ENCODE results near the gene DNAJC5G.
"Not testable (repeated sequence)": the region's sequence is repeated elsewhere in the genome, so short reads cannot be mapped to it uniquely, and the experiment has no call there.

The DNAJC5G gene

DNA sequence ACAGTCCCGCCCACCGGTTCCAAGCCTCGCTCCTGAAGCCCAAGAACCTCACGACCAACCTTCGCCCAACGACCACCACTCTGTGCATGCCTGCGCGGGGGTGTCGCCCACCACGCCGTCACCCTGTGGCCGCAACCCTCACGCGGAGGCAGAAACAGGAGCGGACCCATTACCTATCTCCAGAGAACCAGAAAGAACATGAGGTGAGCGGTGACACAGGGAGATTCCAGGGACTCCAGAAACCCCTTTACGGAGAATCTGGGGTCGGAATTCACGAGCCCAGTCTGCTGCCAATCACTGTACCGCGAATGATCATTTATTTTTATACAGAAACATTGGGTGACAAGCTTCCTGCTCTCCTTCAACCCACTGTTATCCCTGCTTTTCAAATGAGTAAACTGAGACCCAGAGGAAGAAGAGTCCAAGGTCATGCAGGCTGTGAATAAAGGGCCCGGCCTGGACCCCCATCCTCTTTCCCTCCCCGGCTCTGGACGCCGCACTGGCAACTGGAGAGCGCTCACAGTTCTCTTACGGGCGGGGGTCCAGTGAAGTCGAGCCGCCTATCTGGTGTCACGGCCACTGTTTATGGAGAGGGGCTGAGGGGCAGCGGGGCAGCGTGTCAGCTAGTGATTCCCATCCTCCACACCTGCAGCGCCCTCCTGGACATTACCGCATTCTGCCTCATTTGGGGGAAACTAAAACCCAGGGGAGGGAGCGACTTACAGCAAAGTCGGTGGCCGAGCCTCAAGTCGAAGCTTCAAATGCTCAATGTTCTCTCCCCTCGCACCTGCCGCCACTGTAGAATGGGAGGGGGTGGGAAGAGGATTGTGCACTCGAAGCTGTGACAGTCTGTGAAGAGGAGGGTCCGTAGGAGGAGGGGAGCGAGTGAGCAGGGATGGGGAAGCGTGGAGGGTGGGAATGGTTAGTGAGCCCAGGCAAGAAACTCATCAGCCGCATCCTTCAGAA, 11.7 kb upstream of the DNAJC5G start:
- Histone ChIP-seq H3K9me3 (ENCODE audit: control insufficient read depth, insufficient read depth, low read length) (no peaks in the 10 kb centered on the region), H3K4me1 (ENCODE audit: insufficient read depth, low read length) (peaks cover 4% of the 10 kb centered on the region), H3K9ac (ENCODE audit: low read depth, low read length) (peak overlapping the region; percentile 61; the same call in 1 of the 2 replicates), H3K36me3 (ENCODE audit: insufficient read depth, low read length) (no peaks in the 10 kb centered on the region)

DNA sequence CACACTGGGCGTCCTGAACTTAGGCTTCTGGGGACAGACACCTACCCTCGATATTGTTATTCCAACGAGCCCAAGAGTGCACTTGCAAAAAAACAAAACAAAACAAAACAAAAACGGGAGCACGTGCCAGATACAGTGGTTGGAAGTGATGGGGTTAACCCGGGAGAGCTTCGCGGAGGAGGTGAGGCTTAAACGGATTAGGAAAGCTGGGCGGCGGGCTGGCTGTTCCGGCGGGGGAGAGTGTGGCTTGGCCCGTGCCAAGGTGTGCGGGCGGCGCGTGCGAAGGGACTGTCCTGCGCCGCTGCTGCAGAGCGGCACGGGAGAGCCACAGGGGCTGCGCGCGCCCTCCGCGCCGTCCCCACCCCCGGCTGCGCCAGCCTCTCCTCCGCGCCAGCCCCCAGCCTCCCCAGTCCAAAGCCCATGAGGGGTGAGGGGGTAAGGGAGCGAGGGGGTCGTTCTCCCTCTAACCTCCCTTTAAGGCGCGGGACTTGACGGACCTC, 10.9 kb upstream of the DNAJC5G start:
- H3K4me1 ChIP-seq (ENCODE audit: insufficient read depth, low read length), result peaks cover 4% of the 10 kb centered on the region
- no peaks in the 10 kb centered on the region for H3K9me3 ChIP-seq (ENCODE audit: control insufficient read depth, insufficient read depth, low read length)
- no peaks in the 10 kb centered on the region for H3K36me3 ChIP-seq (ENCODE audit: insufficient read depth, low read length)
- peak overlapping the region; percentile 61; the same call in 1 of the 2 replicates for H3K9ac ChIP-seq (ENCODE audit: low read depth, low read length)

DNA sequence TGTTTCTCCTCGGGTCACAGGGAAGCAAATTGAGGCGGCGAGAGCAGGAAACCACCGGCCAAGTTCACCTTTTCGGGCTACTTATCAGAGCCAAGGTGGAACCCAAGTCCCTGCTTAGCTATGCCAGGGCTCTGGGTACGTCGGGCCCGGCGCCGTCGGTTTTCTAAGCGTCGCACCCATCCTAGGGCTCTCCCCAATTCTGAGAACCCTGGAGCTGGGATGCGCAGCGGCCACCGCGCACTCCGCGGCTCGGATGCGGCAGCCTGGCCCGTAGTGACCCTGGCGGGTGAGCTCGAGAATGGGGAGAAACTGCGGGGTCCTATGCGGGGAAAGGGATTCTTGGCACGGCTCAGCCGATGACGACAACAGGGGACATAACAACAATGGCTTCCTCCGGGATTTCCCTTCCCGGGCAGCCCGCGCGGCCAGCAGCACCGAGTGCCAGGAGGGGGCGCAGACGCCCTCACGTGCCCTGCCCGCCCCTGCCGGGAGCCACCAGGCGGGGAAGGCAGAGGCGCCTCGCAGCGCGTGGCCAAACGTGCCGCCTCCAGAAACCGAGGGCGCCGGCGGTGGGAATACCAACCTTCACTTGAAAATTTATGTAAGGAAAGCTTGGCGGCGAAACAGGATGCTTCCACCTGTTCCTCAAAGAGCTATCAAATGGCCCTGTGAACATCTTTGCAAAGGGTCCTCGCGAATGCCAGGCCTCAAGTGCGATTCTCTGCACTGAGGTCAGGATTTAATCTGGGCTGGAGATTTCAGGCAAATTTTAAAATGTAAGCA, 10.3 kb upstream of the DNAJC5G start:
- Histone ChIP-seq H3K9me3 (ENCODE audit: control insufficient read depth, insufficient read depth, low read length) (no peaks in the 10 kb centered on the region), H3K9ac (ENCODE audit: low read depth, low read length) (peak overlapping the region; percentile 61), H3K36me3 (ENCODE audit: insufficient read depth, low read length) (no peaks in the 10 kb centered on the region), H3K4me1 (ENCODE audit: insufficient read depth, low read length) (peaks cover 4% of the 10 kb centered on the region)

DNA sequence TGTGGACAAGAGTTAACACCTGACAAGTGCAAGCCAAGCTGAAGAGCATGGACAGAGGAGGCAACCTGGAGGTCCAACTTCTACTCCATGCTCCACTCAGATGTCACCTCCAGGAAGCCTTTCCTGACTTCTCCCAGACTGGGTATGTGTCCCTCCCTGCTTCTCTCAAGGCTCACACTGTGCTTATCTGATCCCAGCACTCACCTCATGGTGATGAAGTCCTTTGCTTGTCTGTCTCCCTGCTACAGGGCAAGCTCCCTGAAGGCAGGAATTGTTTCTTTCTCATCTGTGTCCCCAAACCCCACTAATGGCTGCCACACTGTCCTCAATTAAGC, 9.7 kb upstream of the DNAJC5G start:
- H3K9me3 ChIP-seq (ENCODE audit: control insufficient read depth, insufficient read depth, low read length), result 0 out of 2 replicates have a peak, but pooled peaks cover 1% of the 10 kb centered on the region
- H3K9ac ChIP-seq (ENCODE audit: low read depth, low read length), result no peak overlapping the region
- H3K4me1 ChIP-seq (ENCODE audit: insufficient read depth, low read length), result peaks cover 4% of the 10 kb centered on the region
- H3K36me3 ChIP-seq (ENCODE audit: insufficient read depth, low read length), result no peaks in the 10 kb centered on the region

DNA sequence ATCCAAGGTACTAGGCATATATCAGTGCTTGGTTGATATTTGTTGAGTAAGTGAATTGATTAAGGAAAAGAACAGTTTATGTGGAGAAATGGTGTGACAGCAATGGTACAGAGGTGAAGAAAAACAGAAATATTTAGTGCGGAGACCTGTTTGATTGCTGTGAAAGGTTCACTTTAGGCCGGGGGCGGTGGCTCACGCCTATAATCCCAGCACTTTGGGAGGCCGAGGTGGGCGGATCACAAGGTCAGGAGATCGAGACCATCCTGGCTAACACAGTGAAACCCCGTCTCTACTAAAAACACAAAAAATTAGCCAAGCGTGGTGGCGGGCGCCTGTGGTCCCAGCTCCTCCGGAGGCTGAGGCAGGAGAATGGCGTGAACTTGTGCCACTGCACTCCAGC, 6.9 kb upstream of the DNAJC5G start:
- H3K36me3 ChIP-seq (ENCODE audit: insufficient read depth, low read length); H3K4me1 ChIP-seq (ENCODE audit: insufficient read depth, low read length); H3K9ac ChIP-seq (ENCODE audit: low read depth, low read length); H3K9me3 ChIP-seq (ENCODE audit: control insufficient read depth, insufficient read depth, low read length): not testable (repeated sequence)

DNA sequence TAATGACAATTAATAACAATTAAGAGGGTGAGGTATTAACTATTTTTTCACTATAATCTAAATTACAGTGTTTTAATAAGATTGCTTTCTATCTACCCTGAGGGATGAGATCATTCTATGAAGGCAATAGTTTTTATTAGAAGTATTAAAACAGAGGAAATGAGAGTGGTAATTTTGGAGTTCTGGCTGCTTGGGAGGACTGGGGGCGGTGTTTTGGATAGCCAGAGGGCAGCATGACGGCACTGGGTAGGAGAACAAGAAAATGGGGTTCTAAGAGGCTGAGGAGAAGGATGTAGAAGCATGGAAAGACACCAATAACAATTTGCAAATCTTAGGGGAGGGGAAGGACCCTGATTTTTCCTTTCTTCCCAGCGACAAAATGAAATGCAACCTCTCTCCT, 5.1 kb upstream of the DNAJC5G start:
- Histone ChIP-seq H3K36me3 (ENCODE audit: insufficient read depth, low read length) (no peaks in the 10 kb centered on the region), H3K9me3 (ENCODE audit: control insufficient read depth, insufficient read depth, low read length) (0 out of 2 replicates have a peak, but pooled peaks cover 2% of the 10 kb centered on the region)

DNA sequence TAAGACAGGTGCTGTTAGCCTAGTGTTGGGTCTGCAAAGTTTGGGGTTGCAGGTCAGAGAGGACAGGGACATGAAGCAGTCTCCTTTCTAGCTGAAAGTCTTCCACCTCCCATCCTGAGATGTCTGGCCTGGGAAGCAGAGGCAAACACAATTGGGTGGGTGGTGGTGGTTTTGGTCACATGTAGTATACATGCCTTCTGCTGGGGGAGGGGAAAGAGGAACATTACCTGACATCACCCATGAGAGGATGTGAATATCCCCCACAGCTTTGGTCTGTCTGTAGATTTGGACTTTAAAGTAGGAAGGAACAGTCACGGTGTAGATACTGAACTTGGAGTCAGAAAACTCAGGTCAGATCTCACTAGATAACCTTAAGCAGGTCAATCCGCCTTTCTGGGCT, 4.6 kb upstream of the DNAJC5G start:
- H3K9me3 ChIP-seq (ENCODE audit: control insufficient read depth, insufficient read depth, low read length), result 0 out of 2 replicates have a peak, but pooled peaks cover 2% of the 10 kb centered on the region
- no peaks in the 10 kb centered on the region for H3K36me3 ChIP-seq (ENCODE audit: insufficient read depth, low read length)

More for the DNA sequence above, 5.1 kb upstream of the DNAJC5G start:
- H3K4me1 ChIP-seq (ENCODE audit: insufficient read depth, low read length), result no peaks in the 10 kb centered on the region
- no peak overlapping the region for H3K9ac ChIP-seq (ENCODE audit: low read depth, low read length)

DNA sequence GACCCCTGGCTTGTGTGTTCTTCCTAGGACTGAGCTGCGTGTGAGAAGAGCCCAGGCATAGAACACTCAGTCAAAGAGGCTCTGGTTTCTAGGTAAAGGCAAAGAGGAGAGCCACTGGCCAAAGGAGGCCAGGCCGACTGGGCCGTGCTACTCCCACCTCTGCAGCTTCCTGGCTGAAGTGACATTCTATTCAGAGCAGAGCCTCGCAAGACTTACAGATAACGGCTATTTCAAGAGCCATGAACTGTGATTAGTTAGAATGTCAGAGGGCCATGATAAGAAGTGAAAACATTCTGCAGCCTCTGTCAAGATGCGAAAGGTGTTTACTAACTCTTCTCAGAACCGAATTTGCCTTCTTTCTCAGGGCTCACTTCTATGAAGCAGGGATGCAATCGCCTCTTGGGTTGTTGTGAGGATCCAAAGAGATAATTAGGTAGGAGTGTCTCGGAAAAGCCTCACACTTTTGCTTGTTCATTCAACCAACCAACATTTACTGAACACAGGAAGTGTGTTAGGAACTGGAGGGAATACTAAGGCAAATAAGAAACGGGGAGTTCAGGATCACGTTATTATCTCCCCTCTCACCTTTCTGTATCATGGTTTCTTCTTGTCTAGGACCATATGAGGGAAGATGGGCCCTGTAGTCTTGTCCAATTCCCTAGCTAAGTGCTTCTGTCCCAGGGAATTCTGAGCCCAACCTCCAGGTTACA, 3.4 kb upstream of the DNAJC5G start:
- Histone ChIP-seq H3K9me3 (ENCODE audit: control insufficient read depth, insufficient read depth, low read length) (0 out of 2 replicates have a peak, but pooled peaks cover 2% of the 10 kb centered on the region), H3K36me3 (ENCODE audit: insufficient read depth, low read length) (no peaks in the 10 kb centered on the region), H3K4me1 (ENCODE audit: insufficient read depth, low read length) (no peaks in the 10 kb centered on the region), H3K9ac (ENCODE audit: low read depth, low read length) (no peak overlapping the region)

More for the DNA sequence above, 4.6 kb upstream of the DNAJC5G start:
- H3K4me1 ChIP-seq (ENCODE audit: insufficient read depth, low read length), result no peaks in the 10 kb centered on the region
- no peak overlapping the region for H3K9ac ChIP-seq (ENCODE audit: low read depth, low read length)

DNA sequence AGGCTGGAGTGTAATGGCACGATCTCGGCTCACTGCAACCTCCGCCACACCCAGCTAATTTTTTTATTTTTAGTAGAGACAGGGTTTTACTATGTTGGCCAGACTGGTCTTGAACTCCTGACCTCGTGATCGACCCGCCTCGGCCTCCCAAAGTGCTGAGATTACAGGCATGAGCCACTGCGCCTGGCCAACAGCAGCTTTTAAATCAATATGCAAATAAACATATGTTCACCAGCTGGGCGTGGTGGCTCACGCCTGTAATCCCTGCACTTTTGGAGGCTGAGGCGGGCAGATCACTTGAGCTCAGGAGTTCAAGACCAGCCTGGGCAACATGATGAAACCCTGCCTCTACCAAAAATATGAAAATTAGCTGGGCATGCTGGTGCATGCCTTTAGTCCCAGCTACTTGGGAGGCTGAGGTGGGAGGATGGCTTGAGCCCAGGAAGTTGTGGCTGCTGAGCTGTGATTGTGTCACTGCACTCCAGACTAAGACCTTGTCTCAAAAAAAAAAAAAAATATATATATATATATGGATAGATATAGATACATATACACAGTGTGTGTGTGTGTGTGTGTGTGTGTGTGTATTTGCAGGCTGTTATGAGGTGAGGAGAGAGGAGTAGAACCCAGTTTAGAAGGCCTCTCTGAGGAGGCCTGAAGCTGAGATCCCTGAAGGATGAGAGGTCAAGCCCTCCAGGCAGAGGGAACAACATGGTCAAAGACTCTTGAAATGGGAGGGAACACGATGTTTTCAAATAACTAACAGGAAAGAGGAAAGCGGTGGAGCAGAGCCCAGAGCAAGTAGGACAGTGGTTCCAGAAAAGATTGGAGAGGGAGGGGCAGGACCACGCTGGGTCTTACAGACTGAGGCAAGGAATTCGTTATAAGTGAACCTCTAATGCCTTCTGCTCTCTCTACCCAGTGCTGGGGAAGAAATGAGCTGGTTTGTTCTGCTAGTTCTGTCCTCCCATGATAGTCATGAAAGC, 2.4 kb upstream of the DNAJC5G start:
- H3K9me3 ChIP-seq (ENCODE audit: control insufficient read depth, insufficient read depth, low read length); H3K9ac ChIP-seq (ENCODE audit: low read depth, low read length); H3K4me1 ChIP-seq (ENCODE audit: insufficient read depth, low read length): not testable (repeated sequence)

DNA sequence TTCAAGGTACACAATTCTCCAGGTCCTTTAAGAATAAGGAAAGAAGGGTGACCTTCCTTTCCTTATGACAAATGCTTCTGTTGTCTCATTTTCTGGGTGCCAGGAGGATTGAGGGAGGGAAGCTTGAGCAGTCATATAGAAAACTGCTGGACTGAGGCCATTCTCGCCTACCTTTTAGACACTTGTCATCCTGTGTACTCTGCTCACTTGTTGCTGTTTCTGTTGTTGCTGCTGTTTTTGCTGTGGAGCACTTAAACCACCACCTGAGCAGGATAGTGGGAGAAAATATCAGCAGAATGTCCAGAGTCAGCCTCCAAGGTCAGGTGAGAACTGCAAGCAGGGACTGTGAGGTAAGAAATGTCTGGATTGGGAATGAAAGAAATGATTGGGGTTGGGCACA, 2.8 kb downstream of the DNAJC5G start:
- H3K9me3 ChIP-seq (ENCODE audit: control insufficient read depth, insufficient read depth, low read length), result no peaks in the 10 kb centered on the region
- no peak overlapping the region for H3K9ac ChIP-seq (ENCODE audit: low read depth, low read length)
- peaks cover 15% of the 10 kb centered on the region for H3K4me1 ChIP-seq (ENCODE audit: insufficient read depth, low read length)
- no peaks in the 10 kb centered on the region for H3K36me3 ChIP-seq (ENCODE audit: insufficient read depth, low read length)

More for the DNA sequence above, 2.4 kb upstream of the DNAJC5G start:
- H3K36me3 ChIP-seq (ENCODE audit: insufficient read depth, low read length), result not testable (repeated sequence)

DNA sequence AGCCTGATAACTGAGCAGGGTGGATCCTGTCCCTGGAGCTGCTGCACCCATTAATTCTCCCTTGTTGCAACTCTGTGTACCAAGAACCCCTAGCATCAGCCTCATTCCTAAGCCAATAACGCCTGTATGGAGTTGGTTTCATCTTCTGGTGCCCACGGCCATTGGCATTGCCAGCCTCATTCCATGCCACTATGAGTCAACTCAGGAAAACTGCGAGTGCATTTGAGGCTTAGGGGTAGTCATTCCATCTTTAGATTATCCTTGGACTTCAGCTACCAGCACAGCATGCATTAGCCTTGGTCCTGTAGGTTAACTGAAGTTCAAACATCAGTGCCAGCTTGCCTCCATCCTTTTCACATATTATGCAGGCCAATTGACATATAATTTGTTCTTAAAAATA, 5.6 kb downstream of the DNAJC5G start:
- no peak overlapping the region for H3K9ac ChIP-seq (ENCODE audit: low read depth, low read length)
- H3K36me3 ChIP-seq (ENCODE audit: insufficient read depth, low read length), result no peaks in the 10 kb centered on the region

DNA sequence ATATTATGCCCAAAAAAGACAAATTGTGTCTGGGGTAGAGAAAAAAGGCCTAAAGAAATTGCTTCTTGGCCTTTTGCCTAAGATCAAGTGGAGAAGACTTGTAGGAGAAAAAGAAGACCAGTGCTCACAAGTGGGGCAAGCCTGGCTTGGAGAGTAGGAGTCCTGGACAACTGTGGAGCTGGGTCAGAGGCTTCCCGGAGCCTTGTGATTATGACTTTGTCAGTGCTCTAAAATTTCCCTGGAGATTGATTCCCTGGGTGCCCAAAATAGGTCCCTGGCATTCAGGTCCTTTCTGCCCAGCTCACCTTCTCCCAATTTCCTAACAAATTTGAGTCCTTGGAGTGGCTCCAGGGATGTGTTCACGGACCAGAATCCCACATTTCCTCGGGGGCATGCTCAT, 6.2 kb downstream of the DNAJC5G start:
- Histone ChIP-seq H3K36me3 (ENCODE audit: insufficient read depth, low read length) (no peaks in the 10 kb centered on the region), H3K4me1 (ENCODE audit: insufficient read depth, low read length) (peaks cover 19% of the 10 kb centered on the region), H3K9me3 (ENCODE audit: control insufficient read depth, insufficient read depth, low read length) (no peaks in the 10 kb centered on the region), H3K9ac (ENCODE audit: low read depth, low read length) (no peak overlapping the region)

More for the DNA sequence above, 5.6 kb downstream of the DNAJC5G start:
- Histone ChIP-seq H3K9me3 (ENCODE audit: control insufficient read depth, insufficient read depth, low read length) (no peaks in the 10 kb centered on the region), H3K4me1 (ENCODE audit: insufficient read depth, low read length) (peaks cover 19% of the 10 kb centered on the region)

DNA sequence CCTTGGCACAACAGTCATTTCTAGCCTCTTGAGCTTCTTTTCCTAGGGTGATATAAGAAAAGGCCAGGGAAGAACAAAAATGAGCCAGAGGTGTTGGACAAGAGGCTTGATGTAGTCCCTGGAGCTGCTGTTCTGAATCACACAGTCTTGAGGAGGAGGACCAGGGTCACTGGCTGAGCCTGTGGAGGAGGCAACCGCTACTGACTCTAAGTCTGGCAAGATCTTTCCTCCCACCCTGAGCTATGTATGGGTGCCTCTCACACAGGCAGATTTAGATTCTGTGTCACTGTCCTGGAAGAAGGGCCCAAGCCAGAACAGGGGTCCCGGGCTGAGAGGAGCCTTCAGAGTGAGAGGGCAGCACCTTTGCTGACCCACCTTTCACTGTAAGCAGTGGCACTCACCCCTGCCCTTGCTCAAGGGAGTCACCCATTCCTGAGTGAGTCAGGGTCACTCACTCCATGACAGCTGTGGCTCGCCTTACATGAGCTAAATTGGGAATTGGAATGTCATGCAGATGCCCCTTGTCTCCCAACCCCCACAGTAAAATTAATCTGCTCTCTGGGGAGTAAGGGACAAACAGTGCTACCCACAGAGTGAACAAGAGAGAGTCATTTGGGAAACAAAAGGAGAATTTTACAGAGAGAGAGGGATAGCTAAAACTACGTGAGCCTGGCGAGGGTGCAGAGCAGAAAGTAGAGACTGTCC, 6.8 kb downstream of the DNAJC5G start, which contains the start of gene TRIM54:
Gene TRIM54, plus strand, starts transcription at position 575 of the 705 bp plus-strand sequence. CDS start 303 bp downstream, outside the sequence.
- Histone ChIP-seq H3K4me1 (ENCODE audit: insufficient read depth, low read length) (peaks cover 19% of the 10 kb centered on the region), H3K9ac (ENCODE audit: low read depth, low read length) (no peak within 1 kb of the TSS), H3K36me3 (ENCODE audit: insufficient read depth, low read length) (no peaks in the 10 kb centered on the region), H3K9me3 (ENCODE audit: control insufficient read depth, insufficient read depth, low read length) (no peaks in the 10 kb centered on the region)
